NB4 (cell line): ENCODE measurements around the gene TSSC4.

ENCODE experiments used
- CTCF ChIP-seq: IDR thresholded peaks from one replicate; pipeline ENCODE4 v1.5.1; 2012; ENCODE audit warnings: low read depth, low read length
- MAX ChIP-seq: IDR thresholded peaks from 2 replicates; pipeline ENCODE4 v1.6.1; 2011; ENCODE audit warnings: low read depth, low read length
- MYC ChIP-seq: IDR thresholded peaks from 2 replicates; pipeline ENCODE4 v1.6.1; 2011; ENCODE audit warnings: low read depth, low read length
- POLR2A ChIP-seq: IDR thresholded peaks from 2 replicates; pipeline ENCODE4 v1.6.1; 2011; ENCODE audit warnings: mild to moderate bottlenecking; ENCODE audit not compliant: insufficient read length; ENCODE audit errors: extremely low read depth

- TF ChIP-seq POLR2A = no peak
- no peak for TF ChIP-seq CTCF
- TF ChIP-seq MYC = no peak
- TF ChIP-seq MAX = no peak
Measured at GRCh38 chr11:2427721-2428321, 27.3 kb downstream of the TSSC4 start.
